HL-60/S4 treated with retinoic acid at 250 ng/mL for 4 days and 3 days (cell line): ENCODE measurements around the gene CCNG2.
"Not testable (repeated sequence)": the region's sequence is repeated elsewhere in the genome, so short reads cannot be mapped to it uniquely, and the experiment has no call there.

Experiments
- in situ Hi-C: fragments of 300-500 bp; cut with MboI; formaldehyde crosslinking; loops from 2 replicates; pipeline ENCODE4 v1.7.0; 2022; ENCODE audit warnings: low sequenced_read_pairs

Gene CCNG2, protein sequence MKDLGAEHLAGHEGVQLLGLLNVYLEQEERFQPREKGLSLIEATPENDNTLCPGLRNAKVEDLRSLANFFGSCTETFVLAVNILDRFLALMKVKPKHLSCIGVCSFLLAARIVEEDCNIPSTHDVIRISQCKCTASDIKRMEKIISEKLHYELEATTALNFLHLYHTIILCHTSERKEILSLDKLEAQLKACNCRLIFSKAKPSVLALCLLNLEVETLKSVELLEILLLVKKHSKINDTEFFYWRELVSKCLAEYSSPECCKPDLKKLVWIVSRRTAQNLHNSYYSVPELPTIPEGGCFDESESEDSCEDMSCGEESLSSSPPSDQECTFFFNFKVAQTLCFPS

DNA sequence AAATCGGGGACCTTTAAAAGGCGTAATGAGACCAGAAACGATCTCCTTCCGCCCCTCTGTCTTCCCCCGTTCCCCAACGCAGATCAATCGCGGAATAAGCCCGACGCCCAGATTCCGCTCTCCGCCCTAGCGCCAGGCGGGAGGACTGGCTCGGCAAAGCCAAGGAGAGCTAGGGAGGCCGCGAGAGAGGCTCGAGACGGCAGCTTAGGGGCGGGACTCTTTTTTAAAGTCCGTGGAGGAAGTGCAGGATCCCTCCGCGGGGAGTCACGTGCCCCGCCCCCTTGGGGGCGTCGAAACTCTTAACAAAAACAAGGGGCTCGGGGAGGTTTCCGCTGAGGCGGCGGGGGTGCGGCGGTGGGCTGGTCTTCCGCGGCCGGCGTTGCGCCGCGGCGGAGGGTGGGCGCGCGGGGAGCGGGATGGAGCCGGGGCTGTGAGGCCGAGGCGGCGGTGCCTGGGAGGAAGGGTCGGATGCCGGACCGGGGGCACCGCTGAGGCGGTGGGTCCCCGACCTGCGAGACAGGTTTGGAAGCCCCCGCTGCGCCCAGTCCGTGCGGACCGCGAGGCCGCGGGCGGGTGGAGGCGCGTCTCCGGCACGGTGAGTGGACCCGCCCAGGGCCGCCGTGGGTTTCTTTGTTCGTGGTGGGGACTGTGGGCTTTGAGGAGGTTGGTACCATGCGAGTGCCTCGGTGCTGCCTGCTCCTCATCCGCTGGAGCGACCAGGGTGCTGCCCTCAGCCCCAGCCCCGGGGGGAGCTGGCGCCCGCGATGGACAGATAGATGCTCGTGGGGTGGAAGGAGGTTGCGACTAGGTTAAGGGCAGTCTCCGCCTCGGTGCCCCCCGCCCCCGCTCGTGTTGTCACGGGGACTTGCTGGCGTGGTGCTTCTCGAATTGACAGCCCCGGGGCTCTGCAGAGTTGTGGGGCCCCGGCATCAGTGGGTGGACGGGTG lies at the start of gene CCNG2:
TSS of gene CCNG2 (plus strand) at position 296 of the 947 bp plus-strand sequence. CDS start 1,326 bp downstream, outside the sequence.
- in situ Hi-C loops: no loop called here

DNA sequence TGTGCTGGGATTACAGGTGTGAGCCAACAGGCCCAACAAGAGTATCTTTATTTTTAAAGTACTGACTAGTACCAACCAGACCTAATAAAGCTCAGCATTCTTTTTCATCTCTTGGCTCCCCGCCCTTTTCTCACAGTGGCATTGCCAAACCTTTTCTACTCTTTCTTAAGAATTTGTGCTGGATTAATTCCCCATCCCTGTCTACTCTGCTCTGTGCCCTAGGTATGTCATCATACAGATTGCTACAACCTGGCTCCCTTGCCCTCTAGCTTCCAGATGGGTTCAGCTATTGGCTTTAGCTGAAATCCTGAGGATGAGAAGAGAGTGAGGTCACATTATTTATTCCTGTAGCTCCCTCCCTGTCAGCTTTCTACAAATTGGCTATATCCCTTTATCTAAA lies 46.3 kb upstream of the CCNG2 start:
- in situ Hi-C loops: no loop called here

DNA sequence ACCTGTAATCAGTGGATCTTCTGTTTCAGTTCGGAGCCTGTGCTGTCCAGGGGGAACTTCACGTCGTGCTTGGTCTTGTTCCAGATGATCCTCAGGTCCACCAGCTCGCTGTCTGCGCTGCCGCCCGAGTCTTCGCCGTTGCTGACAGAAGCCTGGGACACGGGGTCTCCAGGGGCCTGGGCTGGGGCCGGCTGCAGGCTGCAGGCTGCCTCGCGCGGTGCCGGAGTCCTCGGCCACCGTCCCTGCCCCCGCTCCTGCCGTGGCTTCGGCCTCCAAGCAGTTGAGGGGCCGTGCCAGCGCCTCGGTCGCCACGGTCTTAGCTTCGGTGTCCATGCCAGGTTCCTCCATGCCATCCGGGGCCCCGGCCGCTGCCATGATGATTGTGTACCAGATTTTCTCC lies 43.9 kb upstream of the CCNG2 start:
- in situ Hi-C loops: no loop called here

DNA sequence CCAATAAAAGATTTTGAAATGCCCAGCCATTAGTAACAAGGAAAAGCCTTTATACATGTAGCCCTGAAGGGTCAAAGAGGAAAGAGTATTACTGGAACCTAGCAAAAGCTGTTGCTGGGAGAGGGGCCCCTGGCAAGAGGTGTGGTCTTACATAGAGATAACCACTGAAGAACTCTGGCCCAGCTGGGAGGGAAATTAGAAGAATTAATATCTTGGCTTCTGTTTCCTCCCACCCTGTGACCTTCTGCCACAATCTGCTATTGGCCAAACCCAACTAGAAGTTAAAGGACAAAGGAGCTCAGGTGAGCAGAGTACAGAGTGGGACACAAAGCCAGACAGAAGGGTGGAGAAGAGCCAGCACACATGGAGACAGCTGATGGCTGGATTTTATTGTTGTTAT lies 39.3 kb upstream of the CCNG2 start:
- in situ Hi-C loops: no loop called here

DNA sequence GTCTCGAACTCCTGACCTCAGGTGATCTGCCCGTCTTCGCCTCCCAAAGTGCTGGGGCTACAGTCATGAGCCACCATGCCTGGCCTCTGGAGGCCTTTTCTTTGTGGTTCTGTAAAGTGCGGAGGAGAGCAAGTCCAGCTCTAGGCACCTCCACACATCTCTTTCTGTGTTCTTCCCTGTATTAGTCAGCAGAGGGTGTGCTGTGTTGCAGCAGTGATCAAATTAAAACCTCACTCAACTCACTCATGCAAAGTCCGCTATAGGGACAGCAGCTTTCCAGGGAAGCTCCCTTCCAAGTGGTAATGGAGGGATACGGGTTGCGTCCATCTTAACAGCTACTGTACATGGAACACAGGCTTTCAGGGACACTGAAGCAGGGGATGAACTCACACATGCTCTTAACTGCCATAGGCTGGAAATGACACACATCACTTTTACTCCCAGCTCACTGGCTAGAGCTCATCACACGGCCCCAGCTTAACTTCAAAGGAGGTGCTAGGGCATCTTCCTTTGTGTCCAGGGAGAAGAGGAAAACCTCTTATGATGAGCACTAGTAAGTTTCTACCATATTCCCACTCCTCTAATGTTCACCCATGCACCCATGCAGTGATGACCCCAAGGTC lies 36.0 kb upstream of the CCNG2 start:
- in situ Hi-C loops: no loop called here

DNA sequence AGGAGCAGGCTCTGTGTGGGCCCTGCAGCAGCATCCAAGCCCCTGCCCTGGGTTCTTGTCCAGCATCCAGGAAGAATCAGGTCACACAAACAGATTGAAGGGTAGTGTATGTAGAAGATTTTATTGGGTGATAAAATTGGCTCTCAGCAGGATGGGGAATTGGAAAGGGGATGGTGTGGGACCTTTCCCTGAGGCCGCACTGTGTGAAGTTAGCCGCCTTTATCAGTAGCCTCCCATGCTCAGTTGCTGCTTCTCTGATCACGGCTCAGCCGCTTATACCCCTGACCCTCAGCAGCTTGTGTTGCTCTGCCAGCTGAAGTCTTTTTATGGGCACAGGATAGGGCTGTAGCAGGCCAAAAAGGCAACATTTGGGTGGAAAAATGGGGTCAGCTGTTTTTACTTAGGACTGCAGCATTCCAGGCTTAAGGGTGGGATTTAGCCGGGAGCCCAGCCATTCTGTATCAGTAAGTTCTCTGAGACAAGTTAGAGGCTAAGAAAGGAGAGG lies 35.2 kb upstream of the CCNG2 start:
- in situ Hi-C loops: no loop called here

DNA sequence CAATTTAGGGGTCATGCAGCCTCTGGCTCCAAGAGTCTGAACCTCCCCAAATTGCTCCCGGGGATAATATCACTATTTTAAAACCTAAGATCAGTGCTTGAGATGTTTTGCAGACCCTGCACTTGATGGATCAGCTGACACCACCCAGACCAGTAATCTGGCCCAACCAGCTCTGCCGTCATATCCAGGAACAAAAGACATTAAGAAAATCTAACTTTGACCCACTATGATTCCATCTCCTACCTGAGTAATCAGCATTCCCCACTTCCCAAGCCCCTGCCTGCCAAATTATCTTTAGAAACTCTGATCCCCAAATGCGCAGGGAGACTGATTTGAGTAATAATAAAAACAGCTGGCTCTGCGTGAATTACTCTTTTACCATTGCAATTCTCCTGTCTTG lies 34.4 kb upstream of the CCNG2 start:
- in situ Hi-C loops: no loop called here

DNA sequence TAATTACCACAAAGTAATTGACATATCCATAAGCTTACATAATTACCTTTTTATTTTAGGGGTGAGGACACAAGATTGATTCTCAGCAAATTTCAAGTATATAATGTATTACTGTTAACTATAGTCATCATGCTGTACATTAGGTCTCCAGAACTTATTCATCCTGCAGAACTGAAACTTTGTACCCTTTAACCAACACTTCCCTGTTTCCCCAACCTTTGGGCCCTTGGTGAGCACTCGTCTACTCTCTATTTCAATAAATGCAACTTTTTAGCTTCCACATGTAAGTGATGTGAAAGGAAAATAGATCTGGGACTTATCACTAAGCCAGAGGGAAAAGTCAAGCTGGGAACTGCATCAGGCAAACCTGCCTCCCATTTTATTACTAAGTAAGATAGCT lies 33.6 kb upstream of the CCNG2 start:
- in situ Hi-C loops: no loop called here

DNA sequence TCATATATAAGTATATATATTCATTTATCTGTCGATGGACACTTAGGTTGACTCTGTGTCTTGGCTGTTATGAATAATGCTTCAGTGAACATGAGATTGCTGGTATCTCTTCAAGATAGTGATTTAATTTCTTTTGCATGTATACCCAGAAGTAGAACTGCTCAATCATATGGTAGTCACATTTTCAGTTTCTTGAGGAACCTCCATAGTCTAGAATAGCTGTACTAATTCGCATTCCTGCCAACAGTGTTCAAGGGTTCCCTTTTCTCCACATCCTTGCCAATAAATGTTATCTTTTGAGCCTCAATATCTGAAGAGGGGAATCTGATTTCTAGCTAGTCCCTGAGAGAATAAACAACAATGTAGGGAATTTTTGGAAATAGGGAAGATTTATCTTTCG lies 32.4 kb upstream of the CCNG2 start:
- in situ Hi-C loops: no loop called here

DNA sequence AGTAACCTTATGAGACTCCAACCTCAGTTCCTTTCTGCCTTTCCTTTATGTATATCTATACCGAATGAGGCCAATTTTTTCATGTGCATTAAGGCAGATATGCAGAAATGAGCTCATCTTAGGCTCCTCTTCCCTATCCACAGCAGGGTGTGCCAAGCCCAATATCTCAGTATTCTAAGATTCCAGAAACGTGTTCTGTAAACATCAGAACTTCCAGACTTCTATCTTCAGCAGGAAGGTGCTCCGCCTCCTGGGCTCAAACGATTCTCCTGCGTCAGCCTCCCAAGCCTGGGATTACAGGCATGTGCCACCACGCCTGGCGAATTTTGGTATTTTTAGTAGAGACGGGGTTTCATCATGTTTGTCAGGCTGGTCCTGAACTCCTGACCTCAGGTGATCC lies 31.0 kb upstream of the CCNG2 start:
- in situ Hi-C loops: no loop called here

DNA sequence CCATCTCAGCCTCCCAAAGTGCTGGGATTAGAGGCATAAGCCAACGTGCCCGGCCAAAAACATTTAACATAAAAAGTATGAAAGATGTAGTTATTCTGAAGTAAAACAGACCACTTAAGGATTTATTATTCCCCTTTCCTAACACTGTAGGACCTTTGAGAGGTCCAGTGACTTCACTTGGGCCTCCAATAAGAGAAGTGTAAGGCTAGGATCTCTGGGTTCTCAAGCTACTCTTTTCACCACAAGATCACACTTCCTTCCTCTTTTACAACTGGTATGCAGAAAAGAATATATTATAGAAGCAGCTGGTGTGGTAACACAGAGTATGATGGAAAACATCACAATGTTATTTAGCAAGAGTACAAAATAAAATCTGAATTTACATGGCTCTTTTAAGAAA lies 30.2 kb upstream of the CCNG2 start:
- in situ Hi-C loops: no loop called here

DNA sequence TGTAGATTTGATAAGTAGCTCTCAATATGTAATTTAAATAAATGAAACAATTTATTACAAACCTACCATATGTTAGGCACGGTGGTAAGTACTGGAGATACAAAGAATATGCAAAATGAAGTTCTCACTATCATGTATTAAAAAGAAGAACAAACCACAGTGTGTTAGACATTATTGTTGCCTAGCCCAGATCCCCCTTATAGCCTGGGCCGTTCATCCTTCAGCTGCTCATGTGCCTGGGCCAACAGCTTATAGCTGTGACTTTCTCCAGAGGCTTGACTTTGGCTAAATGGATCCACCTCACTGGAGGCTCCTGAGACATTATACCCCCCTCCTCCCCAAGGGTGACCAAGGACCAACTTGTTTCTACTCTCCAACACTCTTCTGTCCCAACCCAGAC lies 29.8 kb upstream of the CCNG2 start:
- in situ Hi-C loops: no loop called here

DNA sequence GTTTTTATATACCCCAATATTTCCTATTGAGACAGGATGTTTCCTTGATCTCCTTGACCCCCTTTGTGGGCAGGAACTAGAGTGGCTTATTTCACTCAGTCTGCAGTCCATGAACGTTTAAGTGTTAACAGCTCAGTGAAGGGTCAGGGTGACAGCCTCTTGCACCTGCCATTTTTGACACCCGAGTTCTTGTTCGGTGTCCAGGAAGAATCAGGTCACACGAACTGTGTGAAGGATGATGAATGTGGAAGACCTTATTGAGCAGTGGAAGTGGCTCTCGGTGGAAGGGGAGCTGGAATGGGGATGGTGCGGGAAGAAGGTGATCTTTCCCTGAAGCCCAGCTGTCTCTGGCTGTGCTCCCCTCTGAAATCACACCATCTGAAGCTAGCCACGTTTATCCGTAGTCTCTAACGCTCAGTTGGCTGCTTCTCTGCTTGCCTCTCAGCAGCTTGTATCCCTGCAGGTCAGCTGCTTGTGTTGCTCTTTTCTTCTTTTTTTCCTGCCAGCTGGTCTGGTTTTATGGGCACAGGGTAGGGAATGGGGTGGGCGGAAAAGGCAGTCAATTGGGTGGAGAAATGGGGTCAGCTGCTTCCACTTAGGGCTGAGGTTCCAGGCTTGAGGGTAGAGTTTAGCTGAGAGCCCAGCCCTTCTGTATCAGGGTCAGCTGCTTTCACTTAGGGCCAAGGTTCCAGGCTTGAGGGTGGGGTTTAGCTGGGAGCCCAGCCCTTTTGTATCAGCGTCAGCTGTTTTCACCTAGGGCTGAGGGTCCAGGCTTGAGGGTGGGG lies 29.0 kb upstream of the CCNG2 start:
- in situ Hi-C loops: no loop called here

DNA sequence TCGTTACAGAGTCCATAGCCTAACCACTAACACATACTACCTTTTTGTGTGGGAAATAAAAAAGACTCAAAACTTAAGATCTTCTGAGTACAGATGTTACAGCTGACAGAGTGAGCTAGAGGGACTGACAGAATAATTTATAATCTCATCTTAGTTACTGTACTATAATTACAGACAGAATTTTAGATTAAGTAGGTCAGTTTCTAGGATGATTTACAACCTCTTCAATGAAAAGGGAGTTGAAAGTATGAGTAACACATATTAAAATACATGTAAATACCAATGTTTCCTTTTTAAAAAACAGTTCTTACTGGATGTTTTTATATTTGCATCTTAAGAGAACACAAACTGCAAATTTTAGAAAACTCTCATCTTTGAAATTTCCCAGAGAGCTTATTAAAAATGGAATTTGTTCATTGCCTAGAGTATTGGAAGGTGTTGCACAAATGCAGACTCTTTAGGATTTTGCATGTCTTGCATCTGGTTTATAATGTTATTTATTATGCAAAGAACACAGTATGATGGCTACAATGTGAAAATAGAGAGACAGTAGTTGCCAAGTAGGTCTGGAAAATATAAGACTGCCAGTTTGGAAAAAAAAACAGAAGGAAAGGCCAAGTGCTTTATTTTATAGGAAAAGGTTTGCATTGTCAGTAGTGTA lies 24.2 kb upstream of the CCNG2 start:
- in situ Hi-C loops: no loop called here

DNA sequence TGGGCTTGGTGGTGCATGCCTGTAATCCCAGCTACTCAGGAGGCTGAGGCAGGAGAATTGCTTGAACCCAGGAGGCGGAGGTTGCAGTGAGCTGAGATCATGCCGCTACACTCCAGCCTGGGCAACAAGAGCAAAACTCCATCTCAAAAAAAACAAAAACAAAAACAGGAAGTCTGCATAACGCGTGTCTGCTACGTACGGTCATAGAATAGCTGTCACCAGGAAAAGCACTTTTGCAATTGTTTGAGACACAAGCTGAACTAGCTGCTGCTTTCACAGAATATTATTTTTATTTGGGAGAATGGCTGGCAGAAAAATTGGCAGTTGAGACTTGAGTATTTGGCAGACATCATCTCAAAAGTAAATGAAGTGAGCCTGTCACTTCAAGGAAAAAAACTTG lies 19.6 kb upstream of the CCNG2 start:
- in situ Hi-C loops: not testable (repeated sequence)

DNA sequence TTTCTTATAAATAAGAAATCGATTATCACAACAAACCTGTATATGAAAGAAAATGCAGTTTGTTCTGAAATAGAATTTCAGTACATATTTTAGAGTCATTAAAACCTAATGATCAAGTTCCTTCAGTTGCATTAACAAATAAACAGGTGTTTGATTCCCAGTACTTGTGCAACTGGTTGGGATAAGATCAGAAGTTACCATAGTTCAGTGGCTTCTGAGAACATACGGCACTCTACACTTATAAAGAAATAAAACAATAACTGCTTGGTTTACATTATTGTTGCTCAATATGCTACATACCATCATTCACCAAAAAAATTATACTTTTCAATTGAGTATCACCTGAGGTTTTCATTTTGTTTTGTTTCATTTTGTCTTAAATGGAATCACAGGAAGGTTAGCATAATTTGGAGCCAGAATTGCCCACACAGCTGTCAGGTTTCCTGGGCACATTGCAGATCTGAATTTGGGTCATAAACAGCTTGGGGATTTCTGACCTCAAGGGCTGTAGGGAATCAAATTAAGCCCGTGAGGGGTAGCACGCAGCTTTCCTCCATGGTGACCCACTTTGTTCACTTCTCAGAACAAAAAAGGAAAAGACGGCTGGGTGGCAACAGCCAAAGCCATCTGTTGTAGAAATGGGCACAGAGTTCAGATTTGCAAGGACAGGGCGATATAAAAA lies 14.9 kb upstream of the CCNG2 start:
- in situ Hi-C loops: no loop called here

DNA sequence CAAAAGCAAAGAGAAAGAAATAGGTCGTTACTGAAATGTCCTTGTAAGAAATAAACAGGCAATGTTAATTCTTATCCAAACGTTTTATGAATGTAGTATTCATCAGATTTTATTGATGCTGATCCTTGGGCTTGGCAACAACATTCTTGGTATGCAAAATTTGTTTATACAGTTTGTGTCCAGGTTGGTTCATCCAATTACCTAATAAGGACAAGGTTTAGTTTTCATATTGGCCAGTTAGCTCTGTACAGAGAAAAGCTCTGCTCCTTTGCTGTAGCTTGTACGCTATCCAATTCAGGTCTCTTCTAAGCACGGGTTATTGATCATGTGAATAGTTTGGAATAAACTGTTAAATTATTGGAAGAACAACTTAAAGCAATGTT lies 14.4 kb upstream of the CCNG2 start:
- in situ Hi-C loops: no loop called here

DNA sequence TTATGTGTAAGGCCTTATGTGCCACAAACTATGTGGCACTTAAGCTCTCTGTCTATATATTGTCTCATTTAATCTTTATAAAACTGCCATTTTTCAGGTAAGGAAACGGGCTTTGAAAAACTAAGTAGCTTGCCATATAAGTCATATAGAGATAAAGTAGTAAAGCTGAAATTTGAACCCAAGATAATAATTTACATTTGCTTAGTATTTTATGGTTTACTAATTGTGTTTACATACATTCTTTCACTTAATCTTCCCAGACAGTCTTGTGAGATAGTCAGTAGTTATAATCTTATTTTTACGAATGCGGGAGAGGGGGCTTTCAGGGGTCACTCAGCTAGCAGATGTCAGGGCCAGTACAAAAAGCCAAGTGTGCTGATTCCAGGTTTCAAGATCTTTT lies 13.9 kb upstream of the CCNG2 start:
- in situ Hi-C loops: no loop called here

DNA sequence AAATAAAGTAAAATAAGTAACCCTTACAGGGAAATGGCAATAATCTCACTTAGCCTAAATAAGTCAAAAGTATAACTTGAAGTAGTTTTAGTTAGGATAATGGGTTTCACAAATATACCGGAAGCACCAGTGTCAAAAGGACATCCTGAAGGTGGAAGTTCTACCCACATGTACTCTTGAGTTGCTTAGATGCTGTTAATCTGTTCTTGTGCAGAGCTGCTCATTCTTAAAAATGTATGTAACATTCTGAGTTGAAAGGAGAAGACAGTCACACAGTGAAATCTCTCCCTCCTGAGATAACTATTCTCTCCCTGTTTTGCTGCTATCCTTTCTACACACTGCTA lies 11.2 kb upstream of the CCNG2 start:
- in situ Hi-C loops: no loop called here
